ENCODE results near the gene CD300LD. TPM values are rescaled to one million over a fixed set of nuclear protein-coding genes. Genes with fewer than 3 reads are reported as not detected.
"Not testable (repeated sequence)": the region's sequence is repeated elsewhere in the genome, so short reads cannot be mapped to it uniquely, and the experiment has no call there.

Gene CD300LD
- total RNA-seq: not detected

DNA sequence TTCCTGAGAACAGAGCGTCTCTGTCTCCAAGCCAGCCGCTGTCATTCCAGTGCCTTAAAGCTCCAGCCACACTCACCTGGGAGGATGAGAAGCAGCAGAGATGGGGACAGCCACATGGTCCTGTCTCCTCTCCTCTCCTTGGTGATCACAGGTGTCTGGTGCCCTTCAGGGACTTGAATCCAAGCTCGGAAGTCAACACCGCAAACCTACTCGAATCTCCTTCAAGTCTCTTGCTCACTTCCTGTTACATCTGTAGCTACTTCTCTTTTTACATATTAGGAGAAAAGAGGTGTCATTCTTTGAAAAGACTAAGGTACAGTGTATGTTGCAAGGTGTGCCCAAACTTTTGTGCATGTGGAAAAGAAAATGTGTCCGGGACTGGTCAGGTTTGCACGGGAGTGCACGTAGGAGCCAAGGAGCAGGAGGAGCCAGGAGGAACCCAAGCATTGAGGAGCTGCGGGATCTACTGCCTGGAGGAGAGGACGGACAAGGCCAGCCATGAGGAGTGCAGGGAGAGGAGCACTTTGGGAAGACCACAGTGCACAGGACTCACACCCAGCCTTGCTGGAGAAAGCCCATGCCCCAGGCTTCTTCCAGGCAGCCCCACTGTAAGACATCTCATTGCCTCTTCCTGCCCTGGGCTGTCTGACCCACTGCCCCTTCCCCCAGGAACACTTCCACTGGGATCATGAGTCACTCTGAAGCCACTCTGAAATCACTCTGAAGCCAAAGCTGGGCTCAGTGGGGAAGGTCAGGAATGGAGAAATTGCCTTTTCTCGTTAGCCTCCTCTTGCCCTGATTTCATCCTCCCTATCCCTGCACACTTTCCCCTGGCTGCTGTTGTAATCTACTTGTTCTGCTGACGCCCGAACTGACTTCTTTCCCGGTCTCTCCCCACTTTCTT is at the start of gene CD300LD:
Gene CD300LD (minus strand): TSS at position 197 of the 904 bp plus-strand sequence. CDS start 81 bp downstream, at position 116.
- DNase-seq: no peak

- DNase-seq: no peak
Observed at GRCh38 chr17:74641224-74641957, 49.3 kb upstream of the CD300LD start.

GRCh38 chr17:74639704-74640151 is 47.6 kb upstream of the CD300LD start:
- DNase-seq: no peak

DNA sequence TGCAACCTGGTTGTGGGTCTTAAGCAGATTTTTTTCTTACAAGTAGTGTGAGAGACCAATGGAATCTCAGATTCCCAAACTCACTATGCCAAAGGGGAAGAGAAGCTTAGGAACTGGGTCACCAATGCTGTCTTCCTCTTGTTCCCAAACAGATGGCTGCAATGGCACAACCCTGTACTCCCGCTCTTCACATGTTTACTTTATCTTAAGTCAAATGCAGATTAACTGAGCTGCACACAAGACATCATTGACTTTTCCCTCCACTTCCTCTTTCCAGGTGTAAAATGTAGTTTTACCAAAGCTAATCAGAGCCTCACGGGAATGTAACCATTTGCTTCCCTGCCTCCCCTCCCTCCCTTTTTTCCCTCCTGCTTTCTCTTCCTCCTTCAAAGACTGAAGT is 45.8 kb upstream of the CD300LD start:
- no peak for DNase-seq

GRCh38 chr17:74637265-74637664 is 45.2 kb upstream of the CD300LD start:
- DNase-seq: no peak

DNA sequence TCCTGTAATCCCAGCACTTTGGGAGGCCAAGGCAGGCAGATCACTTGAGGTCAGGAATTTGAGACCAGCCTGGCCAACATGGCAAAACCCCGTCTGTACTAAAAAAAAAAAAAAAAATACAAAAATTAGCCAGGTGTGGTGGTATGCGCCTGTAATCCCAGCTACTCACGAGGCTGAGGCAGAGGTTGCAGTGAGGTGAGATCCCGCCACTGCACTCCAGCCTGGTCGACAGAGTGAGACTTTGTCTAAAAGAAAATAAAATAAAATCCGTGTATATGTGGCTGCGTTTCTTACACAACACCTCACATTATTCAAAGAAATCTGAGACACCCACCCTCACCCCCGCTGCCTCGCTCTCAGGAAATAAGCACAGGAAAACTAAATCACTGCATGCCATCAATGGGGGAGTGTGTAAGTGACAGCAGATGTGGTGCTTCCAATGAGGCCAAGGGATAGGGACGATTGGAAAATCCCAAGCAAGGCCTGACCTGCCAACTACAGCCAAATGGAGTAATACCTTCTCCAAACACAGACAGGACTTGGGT is 44.5 kb upstream of the CD300LD start:
- not testable (repeated sequence) for DNase-seq

GRCh38 chr17:74635418-74635817 is 43.3 kb upstream of the CD300LD start:
- DNase-seq: no peak

DNA sequence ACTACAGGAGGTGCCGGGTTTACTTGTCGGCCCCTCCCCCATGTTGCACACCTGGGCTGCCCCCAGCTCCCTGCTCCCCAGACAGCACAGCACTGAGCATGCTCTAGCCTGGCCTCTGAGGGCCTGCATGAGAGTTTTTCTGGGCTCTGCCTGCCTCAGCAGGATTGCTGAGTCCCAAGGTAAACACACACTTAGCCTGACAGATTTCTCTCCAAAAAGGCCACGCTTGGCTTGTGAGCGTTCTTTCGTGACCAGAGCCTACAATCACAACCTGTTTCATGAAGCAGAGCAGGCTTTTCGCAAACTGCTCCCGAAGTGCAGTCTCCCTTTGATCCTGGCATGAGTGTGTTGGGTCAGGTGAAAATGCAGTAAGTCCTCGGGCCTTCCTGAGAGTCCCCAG is 41.2 kb upstream of the CD300LD start:
- DNase-seq: no peak

DNA sequence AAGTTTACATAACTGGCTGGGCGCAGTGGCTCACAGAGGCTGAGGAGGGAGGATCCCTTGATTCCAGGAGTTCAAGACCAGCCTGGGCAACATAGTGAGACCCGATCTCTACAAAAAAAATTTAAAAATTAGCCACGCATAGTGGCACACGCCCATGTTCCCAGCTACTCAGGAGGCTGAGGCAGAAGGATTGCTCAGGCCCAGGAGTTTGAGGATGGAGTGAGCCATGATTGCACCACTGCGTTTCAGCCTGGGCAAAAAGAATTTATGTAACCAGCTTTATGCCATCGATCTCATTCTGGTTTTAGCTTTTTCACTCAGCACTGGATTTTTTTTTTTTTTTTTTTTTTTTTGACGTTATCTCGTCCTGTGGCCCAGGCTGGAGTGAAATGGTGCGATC is 40.5 kb upstream of the CD300LD start:
- DNase-seq: no peak

DNA sequence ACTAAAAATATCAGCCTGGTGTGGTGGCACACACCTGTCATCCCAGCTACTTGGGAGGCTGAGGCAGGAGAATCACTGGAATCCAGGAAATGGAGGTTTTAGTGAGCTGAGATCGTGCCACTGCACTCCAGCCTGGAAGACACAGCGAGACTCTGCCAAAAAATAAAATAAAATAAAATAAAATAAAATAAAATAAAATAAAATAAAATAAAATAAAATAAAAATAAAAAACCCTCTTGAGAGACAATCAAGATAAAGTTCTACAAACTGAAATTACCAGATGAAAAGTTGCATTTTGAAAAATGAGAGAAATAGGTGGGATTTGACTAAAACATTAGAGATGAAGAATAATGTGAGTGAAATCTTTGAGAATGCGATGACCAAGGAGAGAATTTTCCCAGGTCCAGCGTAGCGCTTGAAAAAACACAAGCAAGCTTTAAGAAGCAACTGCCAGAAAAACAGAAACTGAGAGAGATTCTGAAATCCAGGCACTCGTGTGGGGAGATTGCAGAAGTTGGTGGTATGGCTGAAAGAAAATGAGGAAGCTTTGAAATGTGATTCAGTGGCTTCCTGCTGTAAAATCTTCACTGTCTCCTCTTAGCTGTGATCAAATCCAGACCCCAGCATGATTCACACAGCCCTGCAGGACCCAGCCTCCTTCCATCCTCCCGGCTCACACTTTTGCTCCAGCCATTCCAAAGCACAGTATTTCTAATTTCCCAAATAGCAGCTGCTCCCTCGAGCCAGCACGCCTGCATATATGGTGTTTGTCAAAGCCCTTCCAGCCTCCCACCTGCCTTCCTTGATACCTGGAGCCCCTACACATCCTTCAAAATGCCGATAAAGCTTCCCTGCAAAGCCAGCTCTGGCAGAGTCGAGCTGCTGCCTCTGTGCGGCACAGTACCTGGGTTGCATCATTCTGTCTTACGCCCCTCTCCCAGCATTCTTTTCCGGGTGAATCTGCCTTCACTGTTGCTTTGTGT is 39.7 kb upstream of the CD300LD start:
- DNase-seq: no peak

DNA sequence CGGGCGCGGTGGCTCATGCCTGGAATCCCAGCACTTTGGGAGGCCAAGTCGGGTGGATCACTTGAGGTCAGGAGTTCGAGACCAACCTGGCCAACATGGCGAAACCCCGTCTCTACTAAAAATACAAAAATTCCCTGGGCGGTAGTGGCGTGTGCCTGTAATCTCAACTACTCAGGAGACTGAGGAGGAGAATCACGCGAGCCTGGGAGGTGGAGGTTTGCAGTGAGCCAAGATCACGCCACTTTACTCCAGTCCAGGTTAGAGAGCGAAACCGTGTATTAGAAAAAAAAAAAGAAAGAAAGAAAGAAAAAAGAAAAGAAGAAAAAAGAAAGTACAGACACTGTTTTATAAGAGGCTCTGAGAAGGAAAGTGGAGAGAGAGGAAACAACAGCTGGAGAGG is 38.2 kb upstream of the CD300LD start:
- DNase-seq: not testable (repeated sequence)

GRCh38 chr17:74625661-74626060 is 33.6 kb upstream of the CD300LD start:
- no peak for DNase-seq

- no peak for DNase-seq
Observed at GRCh38 chr17:74624131-74624530, 32.0 kb upstream of the CD300LD start.

GRCh38 chr17:74623693-74624093 is 31.6 kb upstream of the CD300LD start, which contains the start of gene CD300E:
Gene CD300E, minus strand, starts transcription at chr17:74623738. Its CDS starts 117 bp downstream, at chr17:74623621.
- DNase-seq: no peak

GRCh38 chr17:74619077-74619673 is 27.1 kb upstream of the CD300LD start:
- no peak for DNase-seq

GRCh38 chr17:74618451-74618850 is 26.4 kb upstream of the CD300LD start:
- DNase-seq: no peak

DNA sequence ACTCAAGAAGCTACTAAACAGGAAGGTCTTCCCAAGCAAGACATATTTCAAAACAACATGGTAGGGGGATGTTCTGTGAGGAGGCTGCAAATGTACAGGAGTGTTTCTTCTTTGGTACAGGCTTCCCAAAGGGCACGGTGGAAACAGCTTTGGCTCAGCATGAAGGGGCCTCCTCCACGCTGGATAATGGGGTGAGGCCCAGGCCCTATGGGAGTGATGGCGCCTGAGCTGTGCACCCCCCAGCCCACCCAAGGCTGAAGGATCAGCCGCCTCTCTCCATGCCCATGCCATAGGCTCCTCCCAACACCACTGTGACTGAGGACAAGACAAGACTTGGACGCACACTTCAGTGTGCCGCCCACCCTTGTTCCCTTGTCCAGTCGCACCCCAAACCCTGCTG is 24.6 kb upstream of the CD300LD start:
- no peak for DNase-seq

- DNase-seq: no peak
Observed at GRCh38 chr17:74612046-74612445, 20.0 kb upstream of the CD300LD start.

- DNase-seq: no peak
Observed at GRCh38 chr17:74610108-74610507, 18.0 kb upstream of the CD300LD start.

- DNase-seq: no peak
Observed at GRCh38 chr17:74608511-74608910, 16.4 kb upstream of the CD300LD start.

GRCh38 chr17:74607221-74607620 is 15.1 kb upstream of the CD300LD start:
- DNase-seq: no peak

DNA sequence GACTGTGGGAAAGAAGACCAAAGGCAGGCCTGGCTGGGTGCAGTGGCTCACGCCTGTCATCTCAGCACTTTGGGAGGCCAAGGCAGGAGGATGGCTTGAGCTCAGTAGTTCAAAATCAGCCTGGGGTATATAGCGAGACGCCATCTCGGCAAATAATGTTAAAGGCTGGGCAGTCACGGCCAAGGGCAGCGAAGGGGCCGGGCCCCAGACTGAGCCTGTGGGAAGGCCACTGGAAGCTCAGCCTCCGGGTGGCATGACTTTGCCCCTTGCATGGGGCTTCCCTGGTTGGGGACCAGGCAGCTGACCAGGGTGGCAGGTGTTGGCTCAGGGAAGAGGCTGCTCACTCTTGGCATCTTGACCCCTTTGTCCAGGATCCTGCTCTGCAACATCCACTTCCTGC is 14.0 kb upstream of the CD300LD start:
- no peak for DNase-seq

All from effector CD4-positive, alpha-beta T cell (primary cell).